Erythroblast (primary cell): ENCODE measurements around the gene ZNF263.

Experiments
- GATA1 ChIP-seq: IDR thresholded peaks from 2 replicates; pipeline ENCODE4 v1.6.1; 2011; ENCODE audit warnings: low read depth, mild to moderate bottlenecking, control low read depth, low read length, moderate library complexity
- POLR2A ChIP-seq: IDR thresholded peaks from 2 replicates; pipeline ENCODE4 v1.6.1; 2011; ENCODE audit warnings: mild to moderate bottlenecking, low read length

- TF ChIP-seq POLR2A (no peak), GATA1 (no peak)
Measured at GRCh38 chr16:3328104-3328503, 44.8 kb downstream of the ZNF263 start.
